SK-MEL-5 (cell line): ENCODE measurements around the gene TPST2. TPM values are rescaled to one million over a fixed set of nuclear protein-coding genes. Genes with fewer than 3 reads are reported as not detected.

Source experiments
- DNase-seq: peaks from one replicate; pipeline ENCODE4 v3.0.0-alpha.2; 2016; ENCODE audit warnings: low read depth, low spot score
- in situ Hi-C: cut with HindIII; loops from 2 replicates; pipeline ENCODE4 v1.10.0; 2016; ENCODE audit warnings: low sequenced_read_pairs, high pct_unique_total_duplicates, low pct_unique_long_range_greater_than_20kb
- polyA plus RNA-seq, 2 experiments: library from polyadenylated mRNA; depleted of rRNA; stranded (reverse); fragments of >200 nt; gene quantifications; 2 replicates each; pipeline ENCODE4 v1.2.3, GENCODE V29; 2015
- total RNA-seq: library from RNA; depleted of rRNA; stranded (reverse); fragments of >200 nt; shearing (Covaris generic); gene quantifications from 2 replicates; pipeline ENCODE4 v1.2.3, GENCODE V29; 2014; rRNA removed

The TPST2 gene
- total RNA-seq: 25.1 and 30.5 TPM in 2 replicates
- 36.9 and 49.8 TPM in 2 replicates for polyA plus RNA-seq (2015; cell fraction: cytosol; rRNA removed)
- polyA plus RNA-seq (2015; cell fraction: nucleus; rRNA removed): 12.6 and 23.9 TPM in 2 replicates

DNA sequence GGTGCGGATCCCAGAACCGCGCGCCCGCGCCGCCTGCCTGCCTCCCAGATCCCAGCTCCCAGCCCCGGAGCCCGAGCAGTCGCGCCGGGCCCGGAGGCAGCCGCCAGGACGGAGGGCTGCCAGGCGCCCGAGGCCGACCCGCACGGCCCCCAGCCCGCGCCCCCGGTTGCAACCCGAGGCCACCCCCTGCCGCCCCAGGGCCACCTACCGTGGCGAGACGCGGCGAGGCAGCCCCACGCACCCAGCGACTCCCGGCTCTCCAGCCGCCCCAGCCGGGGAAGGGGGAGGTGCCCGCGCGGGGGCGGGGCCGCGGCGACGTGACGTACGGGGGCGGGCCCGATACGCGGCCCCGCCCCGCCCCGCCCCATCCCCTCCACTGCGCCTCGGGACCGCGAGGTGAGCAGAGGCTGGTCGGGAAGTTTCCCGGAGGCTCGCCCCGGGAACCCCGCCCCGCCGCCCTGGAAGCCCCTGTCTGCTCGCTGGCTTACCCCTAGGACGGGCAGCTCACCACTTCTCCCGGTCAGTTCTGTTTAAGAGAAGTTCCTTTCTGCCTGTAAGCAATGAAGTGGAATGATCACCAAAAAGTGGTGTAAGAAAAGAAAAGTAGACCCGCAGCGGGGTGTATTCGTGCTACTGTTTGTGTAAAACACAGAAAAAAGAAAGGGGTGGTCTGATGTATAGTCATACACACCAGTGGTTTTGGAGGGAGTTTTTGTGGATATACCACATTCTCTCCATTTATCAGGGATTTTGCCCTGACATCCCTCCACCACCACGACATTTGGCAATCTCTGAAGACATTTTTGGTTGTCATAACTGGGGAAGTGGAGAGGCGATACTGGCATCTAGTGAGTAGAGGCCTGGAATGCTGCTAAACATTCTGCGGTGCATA, at the start of gene TPST2:
Gene TPST2 (minus strand): TSS at position 288 of the 892 bp plus-strand sequence. CDS start 48,502 bp downstream, outside the sequence.
- peak; percentile 74 for DNase-seq
- in situ Hi-C loops: no loop called here

- in situ Hi-C loops: no loop called here
- no peak for DNase-seq
These were observed 46.4 kb upstream of the TPST2 start for GRCh38 chr22:26636296-26636695.

DNA sequence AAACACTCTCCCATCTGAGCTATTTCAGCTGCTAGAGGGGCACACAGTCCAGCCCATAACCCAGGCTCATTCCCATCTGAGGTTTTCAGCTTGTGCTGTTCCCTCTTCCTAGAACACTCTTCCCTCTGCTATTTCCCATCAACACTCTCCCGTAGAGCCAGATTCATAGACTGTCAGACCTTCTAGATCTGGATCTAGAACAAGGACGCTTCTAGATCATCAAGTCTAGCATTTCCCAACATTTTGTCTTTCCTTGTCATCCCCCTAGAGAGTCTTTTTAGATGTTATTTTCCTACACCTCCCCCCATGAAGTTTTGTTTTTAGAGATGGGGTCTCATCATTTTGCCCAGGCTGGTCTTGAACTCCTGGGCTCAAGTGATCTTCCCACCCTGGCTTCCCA, 45.2 kb upstream of the TPST2 start:
- in situ Hi-C loops: no loop called here
- DNase-seq: no peak

GRCh38 chr22:26634189-26634588, 44.3 kb upstream of the TPST2 start:
- in situ Hi-C loops: no loop called here
- no peak for DNase-seq

DNA sequence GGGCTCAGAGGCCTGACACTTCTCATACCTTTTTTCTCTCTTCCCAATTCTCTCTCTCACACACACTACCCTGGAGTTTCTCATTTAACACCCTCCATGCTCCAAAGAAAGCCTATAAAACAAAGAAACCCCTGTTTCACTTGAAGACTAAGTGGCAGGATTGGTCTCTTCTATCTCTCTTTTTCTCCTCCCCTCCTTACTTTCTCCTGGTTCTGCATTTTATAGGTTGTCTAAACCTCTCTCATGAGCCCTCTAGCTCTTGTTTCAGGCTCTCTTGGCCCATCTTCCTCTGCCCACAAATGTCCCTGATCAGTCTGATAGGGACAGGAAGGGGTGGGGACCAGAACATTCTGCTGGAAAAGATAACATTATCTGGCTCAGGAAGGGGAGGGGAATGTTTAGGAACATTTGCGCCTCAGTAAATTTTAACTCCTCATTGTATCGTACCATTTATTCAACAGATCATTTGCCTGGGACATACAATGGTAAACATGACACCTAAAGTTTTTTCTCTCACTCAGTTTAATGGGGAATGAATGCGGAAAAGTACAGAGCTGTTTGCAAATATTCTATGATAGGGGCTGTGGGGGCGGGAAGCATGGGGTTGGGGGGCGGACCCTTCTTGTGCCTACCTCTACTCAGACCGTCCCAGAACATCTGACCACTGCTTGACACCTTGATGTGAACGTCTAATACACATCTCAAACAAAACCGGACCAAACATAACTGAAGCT, 42.7 kb upstream of the TPST2 start:
- no peak for DNase-seq
- in situ Hi-C loops: no loop called here

GRCh38 chr22:26631282-26631681, 41.4 kb upstream of the TPST2 start:
- in situ Hi-C loops: no loop called here
- no peak for DNase-seq

GRCh38 chr22:26629988-26630761, 40.2 kb upstream of the TPST2 start:
- DNase-seq: no peak
- in situ Hi-C loops: no loop called here

DNA sequence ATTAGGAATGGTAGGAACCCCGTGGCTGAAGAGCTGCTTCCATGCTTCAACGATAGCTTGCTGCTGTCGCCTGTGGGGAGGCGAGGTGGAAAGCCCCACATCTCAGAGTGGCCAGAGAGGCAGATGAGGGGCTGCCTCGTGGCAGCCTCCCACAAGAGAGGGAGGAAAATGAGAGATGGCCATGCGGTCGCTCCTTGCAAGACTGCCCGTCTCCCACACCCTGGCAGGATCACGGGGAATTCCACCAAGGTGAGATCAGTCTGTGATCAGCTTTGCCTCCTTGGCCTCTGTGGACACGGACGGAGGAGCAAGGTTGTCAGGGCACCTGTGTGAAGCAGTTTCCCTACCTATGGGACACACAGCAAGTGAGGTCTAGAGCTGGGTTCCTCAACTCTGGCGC, 34.9 kb upstream of the TPST2 start:
- no peak for DNase-seq
- in situ Hi-C loops: no loop called here

DNA sequence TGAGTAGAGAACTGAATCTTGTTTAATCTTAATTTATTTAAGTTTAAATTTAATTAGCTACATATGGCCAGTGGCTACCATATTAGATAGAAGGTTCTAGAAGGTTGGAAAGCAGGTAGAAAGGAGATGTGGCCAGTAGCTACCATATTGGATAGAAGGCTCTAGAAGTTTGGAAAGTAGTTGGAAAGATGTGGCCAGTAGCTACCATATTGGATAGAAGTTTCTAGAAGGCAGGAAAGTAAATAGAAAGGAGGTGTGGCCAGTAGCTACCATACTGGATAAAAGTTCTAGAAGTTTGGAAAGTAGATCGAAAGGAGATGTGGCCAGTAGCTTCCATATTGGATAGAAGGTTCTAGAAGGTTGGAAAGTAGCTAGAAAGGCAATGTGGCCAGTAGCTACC, 34.1 kb upstream of the TPST2 start:
- in situ Hi-C loops: no loop called here
- no peak for DNase-seq

DNA sequence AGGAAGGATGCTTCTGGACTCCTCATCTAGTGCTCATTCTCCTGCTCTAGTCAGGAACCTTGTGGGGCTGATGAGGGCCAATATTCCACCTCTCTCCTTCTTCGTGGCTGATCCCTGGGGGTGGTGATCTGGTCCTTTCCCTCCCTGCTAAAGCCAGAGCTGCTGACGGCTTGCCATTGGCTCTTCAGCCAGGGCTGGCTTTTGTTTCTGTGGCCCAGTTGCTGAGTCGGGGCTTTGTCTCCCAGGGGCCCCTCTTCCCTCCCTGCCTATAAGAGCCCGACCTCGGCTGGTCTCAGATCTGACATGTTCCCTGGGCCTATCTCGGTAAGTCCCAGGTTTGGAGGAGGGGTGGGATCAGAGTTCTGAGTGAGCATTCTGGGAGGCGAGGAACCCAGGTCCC, 31.7 kb upstream of the TPST2 start, which contains the start of gene CRYBA4:
Gene CRYBA4 (plus strand): TSS at position 301 of the 400 bp plus-strand sequence. CDS start 634 bp downstream, outside the sequence.
- no peak for DNase-seq
- in situ Hi-C loops: no loop called here

DNA sequence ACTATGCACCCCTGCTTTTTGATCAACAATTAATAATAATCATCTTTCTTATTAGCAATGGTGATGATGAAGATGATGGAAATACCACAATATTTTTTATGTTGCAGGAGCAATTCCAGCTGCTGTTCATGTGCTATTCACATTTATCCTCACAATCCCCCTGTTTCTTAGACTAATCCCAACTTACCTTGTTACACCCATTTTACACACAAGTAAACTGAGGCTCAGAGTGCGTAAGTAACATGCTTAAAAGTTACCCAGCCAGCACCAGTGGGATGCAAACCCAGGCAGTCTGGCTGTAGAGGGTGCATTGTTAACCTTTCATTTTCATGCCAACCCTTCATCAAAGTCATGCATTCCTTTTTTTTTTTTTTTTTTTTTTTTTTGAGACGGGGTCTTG, 30.3 kb upstream of the TPST2 start:
- no peak for DNase-seq
- in situ Hi-C loops: no loop called here

DNA sequence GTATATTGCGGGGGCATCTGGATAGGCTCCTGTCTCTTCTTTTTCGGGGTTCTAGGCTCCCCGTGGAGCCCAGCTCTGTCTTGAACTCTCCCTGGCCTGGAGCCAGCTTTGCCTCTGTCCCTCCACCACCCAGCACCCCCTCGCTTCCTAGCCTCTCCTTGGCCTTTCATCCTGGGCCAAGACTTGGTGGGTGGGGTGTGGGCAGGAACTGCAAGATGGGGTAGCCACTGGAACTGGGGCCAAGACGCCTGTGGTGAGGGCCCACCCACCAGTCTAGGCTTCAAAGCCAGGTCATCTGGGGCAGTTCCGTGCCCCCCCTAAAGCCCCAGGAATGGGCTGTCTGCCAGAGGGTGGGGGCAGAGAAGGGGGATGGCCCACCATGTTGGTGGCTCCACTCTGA, 29.6 kb upstream of the TPST2 start:
- DNase-seq: no peak
- in situ Hi-C loops: no loop called here

GRCh38 chr22:26618455-26618854, 28.5 kb upstream of the TPST2 start:
- in situ Hi-C loops: no loop called here
- no peak for DNase-seq

DNA sequence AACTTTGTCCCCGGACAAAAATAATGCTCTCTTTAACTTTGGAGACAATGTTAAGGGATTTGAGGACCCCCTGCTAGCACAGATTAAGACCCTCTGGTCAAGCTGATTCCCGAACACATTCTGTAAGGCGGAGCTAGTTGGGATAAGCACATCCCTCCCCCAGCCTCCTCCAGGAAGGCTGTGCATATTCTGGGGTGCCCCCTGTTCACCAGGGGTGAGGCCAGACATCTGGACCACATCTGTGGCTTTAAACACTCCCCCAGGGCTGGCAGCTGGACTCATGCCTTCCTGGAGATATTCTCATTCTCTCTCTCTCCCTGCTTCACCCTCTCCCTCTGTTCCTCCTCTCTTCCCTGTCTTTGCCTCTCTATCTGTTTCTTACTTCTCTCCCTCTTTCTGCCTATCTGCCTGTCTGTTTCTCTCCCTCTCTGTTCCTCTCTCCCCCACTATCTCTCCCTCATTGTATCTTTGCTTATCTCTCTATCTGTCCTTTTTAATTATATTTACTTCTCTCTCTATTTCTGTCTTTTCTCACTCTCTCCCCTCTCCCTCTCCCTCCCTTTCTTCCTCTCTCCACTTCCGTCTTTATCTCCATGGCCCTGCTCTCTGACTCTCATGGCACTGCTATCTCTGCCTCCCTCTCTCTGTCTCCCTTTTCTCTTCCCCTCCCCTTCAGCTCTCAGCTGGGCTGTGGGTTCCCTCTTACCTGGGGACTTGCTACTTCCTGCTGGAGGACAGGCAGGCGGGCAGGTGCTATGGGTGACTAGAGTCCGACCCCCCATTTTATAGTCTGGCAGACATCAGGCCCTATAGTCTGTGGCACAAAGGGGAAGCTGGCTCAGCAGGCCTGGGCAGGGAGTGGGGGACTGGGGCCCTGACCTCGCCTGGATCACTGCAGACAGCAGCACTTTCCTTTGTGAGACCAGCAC, 27.6 kb upstream of the TPST2 start, which contains the start of gene CRYBB1:
Gene CRYBB1 (minus strand): TSS at position 757 of the 929 bp plus-strand sequence. CDS start 1,708 bp downstream, outside the sequence.
- in situ Hi-C loops: no loop called here
- no peak for DNase-seq

DNA sequence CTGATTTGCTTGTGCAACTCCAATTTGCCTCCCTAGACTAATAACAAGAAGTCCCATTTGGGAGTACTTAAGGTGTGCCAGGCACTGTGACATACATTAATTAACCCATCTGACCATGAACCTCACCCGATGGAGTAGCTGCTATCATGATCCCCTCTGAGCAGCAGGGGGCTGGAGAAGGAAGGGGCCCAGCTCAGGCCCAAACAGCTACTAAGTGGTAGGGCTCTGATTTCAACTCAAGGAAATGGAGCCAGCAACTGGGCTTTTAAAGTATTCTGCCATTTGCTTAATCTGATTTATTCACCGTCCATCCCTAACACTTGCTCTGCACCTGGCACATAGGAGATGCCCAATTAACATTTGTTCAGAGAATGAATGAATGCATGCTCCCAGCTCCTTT, 26.7 kb upstream of the TPST2 start:
- in situ Hi-C loops: no loop called here
- DNase-seq: no peak

- no peak for DNase-seq
- in situ Hi-C loops: no loop called here
These were observed 26.0 kb upstream of the TPST2 start for GRCh38 chr22:26615830-26616435.
